GM12873 (cell line): ENCODE results near the gene DTNB.

ENCODE experiments used
- CTCF ChIP-seq: IDR thresholded peaks from 2 replicates; pipeline ENCODE4 v1.5.1; 2012; ENCODE audit warnings: low read depth, mild to moderate bottlenecking, moderate library complexity, low read length, control low read depth; ENCODE audit not compliant: insufficient read depth; ENCODE audit errors: missing control alignments

DTNB gene

GRCh38 chr2:25664183-25664964 lies 9.0 kb downstream of the DTNB start:
- peak; percentile 70 for TF ChIP-seq CTCF

- no peak for TF ChIP-seq CTCF
Measured at GRCh38 chr2:25655316-25655715, 18.1 kb downstream of the DTNB start.

- TF ChIP-seq CTCF = no peak
Measured at GRCh38 chr2:25654801-25655200, 18.6 kb downstream of the DTNB start.

- TF ChIP-seq CTCF = no peak
Measured at GRCh38 chr2:25651782-25652455, 21.5 kb downstream of the DTNB start.

GRCh38 chr2:25651066-25651465 lies 22.3 kb downstream of the DTNB start:
- TF ChIP-seq CTCF = no peak

- no peak for TF ChIP-seq CTCF
Measured at GRCh38 chr2:25650256-25650655, 23.1 kb downstream of the DTNB start.

- no peak for TF ChIP-seq CTCF
Measured at GRCh38 chr2:25649786-25650185, 23.6 kb downstream of the DTNB start.
